ENCODE results near the gene PARD3. TPM values are rescaled to one million over a fixed set of nuclear protein-coding genes. Genes with fewer than 3 reads are reported as not detected.

Gene PARD3
- total and polyA plus RNA-seq, 2 donors (not counting 3 experiments of a cell fraction or from before 2014, with no cell fraction given), result 7.3 to 24.1 TPM

DNA sequence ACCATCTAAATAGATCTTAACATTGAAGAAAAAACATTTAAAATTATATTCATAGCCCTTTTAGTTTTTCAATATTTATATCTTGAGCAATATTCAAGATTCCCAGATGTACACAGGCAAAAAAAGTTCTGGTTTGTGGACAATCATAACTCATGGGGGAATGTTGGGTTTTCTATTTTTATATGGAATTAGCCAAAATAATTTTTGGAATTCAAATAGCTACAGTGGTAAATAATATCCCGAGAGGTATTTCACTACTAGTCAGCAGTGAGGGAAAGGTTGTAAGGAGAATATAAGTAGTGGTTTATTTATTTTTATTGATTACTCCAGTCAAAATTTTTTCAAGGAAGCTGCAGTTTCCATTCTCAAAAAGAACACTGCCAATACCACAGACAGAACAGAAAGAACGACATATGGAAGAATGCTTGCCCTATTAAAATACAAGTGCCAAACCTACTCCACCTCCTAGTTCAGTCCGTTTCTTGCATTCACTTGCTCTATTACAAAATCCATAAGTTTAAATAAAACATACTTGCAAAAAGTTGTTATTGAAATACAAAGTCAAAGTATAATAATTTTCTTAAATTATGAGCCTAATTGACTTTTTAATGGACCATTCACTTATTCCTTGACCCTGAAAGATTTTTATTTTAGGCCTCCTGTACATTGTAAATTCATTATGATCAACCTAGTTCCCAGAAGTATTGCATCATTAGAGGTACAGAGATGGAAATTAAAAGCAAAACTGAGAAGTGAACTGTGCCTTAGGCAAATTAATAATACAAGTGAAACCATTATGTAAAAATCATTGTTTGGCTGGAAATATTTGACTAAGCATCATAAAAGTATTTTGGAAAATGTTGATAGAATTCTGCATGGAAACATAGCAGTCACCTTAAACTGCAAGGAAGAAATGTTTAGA lies 533.2 kb downstream of the PARD3 start:
- no peaks in the 10 kb centered on the region for H3K27me3 ChIP-seq (ENCODE audit: control insufficient read depth in 2 of 2, insufficient read depth in 2 of 2, low read length in 2 of 2)
- POLR2A ChIA-PET, result no interaction called here
- H3K27ac ChIP-seq (ENCODE audit: insufficient read depth, low read depth, low read length), result no peak overlapping the region
- no peak overlapping the region for H3K9ac ChIP-seq (replicated peaks; ENCODE audit: extremely low read depth, insufficient read depth, low read length)
- H3K4me1 ChIP-seq (ENCODE audit: control insufficient read depth, extremely low read depth, insufficient read depth, low read length), result peaks cover 23% of the 10 kb centered on the region
- no peak for TF ChIP-seq EZH2 (IDR thresholded peaks at IDR 0.05; ENCODE audit: borderline replicate concordance, low read depth, low read length, severe bottlenecking)
- TF ChIP-seq MAX (IDR thresholded peaks at IDR 0.05; ENCODE audit: insufficient read depth, insufficient read length), result no peak
- no peak for TF ChIP-seq POLR2A (IDR thresholded peaks at IDR 0.05; ENCODE audit: low read depth, low read length)
- TF ChIP-seq GATA2 (IDR thresholded peaks at IDR 0.05; ENCODE audit: insufficient read depth, insufficient read length, low read depth, low read length), result no peak
- no peak for TF ChIP-seq POLR2AphosphoS5 (IDR thresholded peaks at IDR 0.05; ENCODE audit: insufficient read depth, low read depth, low read length)
- no peak for TF ChIP-seq FOS (IDR thresholded peaks at IDR 0.05; ENCODE audit: borderline replicate concordance, insufficient read depth, low read length)
- TF ChIP-seq, protein P1, sequence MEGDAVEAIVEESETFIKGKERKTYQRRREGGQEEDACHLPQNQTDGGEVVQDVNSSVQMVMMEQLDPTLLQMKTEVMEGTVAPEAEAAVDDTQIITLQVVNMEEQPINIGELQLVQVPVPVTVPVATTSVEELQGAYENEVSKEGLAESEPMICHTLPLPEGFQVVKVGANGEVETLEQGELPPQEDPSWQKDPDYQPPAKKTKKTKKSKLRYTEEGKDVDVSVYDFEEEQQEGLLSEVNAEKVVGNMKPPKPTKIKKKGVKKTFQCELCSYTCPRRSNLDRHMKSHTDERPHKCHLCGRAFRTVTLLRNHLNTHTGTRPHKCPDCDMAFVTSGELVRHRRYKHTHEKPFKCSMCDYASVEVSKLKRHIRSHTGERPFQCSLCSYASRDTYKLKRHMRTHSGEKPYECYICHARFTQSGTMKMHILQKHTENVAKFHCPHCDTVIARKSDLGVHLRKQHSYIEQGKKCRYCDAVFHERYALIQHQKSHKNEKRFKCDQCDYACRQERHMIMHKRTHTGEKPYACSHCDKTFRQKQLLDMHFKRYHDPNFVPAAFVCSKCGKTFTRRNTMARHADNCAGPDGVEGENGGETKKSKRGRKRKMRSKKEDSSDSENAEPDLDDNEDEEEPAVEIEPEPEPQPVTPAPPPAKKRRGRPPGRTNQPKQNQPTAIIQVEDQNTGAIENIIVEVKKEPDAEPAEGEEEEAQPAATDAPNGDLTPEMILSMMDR (IDR thresholded peaks at IDR 0.05; ENCODE audit: extremely low read depth in 1 of 2, insufficient read depth in 1 of 2, low read depth in 1 of 2, low read length in 2 of 2), result no peak
- TF ChIP-seq MYC (IDR thresholded peaks at IDR 0.05; ENCODE audit: low read depth, low read length), result no peak
- TF ChIP-seq JUN (IDR thresholded peaks at IDR 0.05; ENCODE audit: borderline replicate concordance, insufficient read depth, insufficient read length, low read depth), result no peak
- H3K9me3 ChIP-seq (replicated peaks; ENCODE audit: control insufficient read depth, insufficient read depth, low read length), result no peaks in the 10 kb centered on the region
- H3K9me1 ChIP-seq (replicated peaks; ENCODE audit: control insufficient read depth, extremely low read depth, insufficient read depth, low read length), result no peaks in the 10 kb centered on the region
- H3K4me3 ChIP-seq (replicated peaks in 1 of 3; ENCODE audit: insufficient read depth in 1 of 3, low read depth in 1 of 3, low read length in 3 of 3), result no peak overlapping the region
- H3K4me2 ChIP-seq (ENCODE audit: insufficient read depth, low read length), result no peak overlapping the region
- no peak for DNase-seq (ENCODE audit: low read depth, low spot score)
- no peak overlapping the region for H2AFZ ChIP-seq (ENCODE audit: low read depth, low read length)
- H3K36me3 ChIP-seq (ENCODE audit: control insufficient read depth in 2 of 2, extremely low read depth in 1 of 2, insufficient read depth in 2 of 2, low read length in 2 of 2), result no peaks in the 10 kb centered on the region
- dilution Hi-C loops (cut with MboI; ENCODE audit: extremely low pct_ligation_motif_present, low sequenced_read_pairs), result no loop called here
- CTCF ChIA-PET, result interaction anchor here (0.8 to 1.1 kb wide), 2 partner anchors 16 to 1089 kb away, joined by 3 read pairs; no protein-coding TSS in a partner anchor
- intact Hi-C loops (cut with micrococcal nuclease), result loop anchor here (5.0 kb wide), 1 partner anchor 55 kb away; no protein-coding TSS in a partner anchor
- FAIRE-seq, result no peak
- no peaks in the 10 kb centered on the region for H3K79me2 ChIP-seq (ENCODE audit: control insufficient read depth, insufficient read depth, low read length)
- no TSS peak for BruUV-seq (replicated peaks)
- no peaks in the 10 kb centered on the region for H4K20me1 ChIP-seq (replicated peaks; ENCODE audit: control insufficient read depth, extremely low read depth, insufficient read depth, low read length)
